ENCODE measurements around the gene PPP1R9B.

DNA sequence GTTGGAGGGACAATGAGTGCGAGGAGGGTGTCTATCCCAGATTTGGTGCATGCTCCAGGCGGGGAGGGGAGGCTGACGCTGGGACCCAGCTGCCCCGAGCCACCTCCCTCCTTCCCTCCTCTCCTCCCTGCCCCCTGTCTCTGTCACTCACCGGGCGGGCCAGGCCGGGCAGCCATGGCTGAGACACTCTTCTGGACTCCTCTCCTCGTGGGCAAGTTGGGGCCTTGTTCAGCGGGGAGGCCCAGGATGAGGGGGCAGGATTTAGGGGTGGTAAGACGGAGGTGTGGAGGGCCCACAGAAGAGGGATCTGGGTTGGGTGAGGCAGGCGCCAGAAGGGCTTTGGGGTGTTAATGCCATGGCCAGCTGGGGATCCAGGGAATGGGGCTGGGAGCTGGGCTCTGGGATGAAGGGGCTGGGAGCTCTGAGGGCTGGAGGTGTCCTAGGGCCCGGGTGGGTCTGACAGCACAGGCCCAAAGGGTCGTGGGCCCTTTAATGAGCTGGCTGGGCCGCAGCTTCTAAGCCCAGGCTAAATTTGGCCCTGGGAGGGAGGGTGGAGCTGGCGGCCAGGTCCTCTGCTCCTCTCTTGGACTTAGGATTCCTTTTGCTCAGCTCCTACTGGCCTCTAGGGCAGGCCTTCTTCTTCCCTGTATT is 15.5 kb upstream of the PPP1R9B start, which contains the start of gene SGCA:
- TF ChIP-seq EZH2 (IDR thresholded peaks at IDR 0.05; ENCODE audit: borderline replicate concordance, low read length) = no peak
- TF ChIP-seq, protein P1, sequence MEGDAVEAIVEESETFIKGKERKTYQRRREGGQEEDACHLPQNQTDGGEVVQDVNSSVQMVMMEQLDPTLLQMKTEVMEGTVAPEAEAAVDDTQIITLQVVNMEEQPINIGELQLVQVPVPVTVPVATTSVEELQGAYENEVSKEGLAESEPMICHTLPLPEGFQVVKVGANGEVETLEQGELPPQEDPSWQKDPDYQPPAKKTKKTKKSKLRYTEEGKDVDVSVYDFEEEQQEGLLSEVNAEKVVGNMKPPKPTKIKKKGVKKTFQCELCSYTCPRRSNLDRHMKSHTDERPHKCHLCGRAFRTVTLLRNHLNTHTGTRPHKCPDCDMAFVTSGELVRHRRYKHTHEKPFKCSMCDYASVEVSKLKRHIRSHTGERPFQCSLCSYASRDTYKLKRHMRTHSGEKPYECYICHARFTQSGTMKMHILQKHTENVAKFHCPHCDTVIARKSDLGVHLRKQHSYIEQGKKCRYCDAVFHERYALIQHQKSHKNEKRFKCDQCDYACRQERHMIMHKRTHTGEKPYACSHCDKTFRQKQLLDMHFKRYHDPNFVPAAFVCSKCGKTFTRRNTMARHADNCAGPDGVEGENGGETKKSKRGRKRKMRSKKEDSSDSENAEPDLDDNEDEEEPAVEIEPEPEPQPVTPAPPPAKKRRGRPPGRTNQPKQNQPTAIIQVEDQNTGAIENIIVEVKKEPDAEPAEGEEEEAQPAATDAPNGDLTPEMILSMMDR (IDR thresholded peaks at IDR 0.05; ENCODE audit: low read length) = no peak
